SK-N-SH (cell line): ENCODE results near the gene ASPG.

Experiments used
- CTCF ChIP-seq: fragments of 200-600 bp; sonication (generic); IDR thresholded peaks from 2 replicates; pipeline ENCODE4 v1.6.1; 2017; ENCODE audit warnings: antibody characterized with exemption, mild to moderate bottlenecking, moderate library complexity
- IRF3 ChIP-seq: fragments of 150-350 bp; IDR thresholded peaks from 2 replicates; pipeline ENCODE4 v1.6.1; 2016; ENCODE audit warnings: mild to moderate bottlenecking, low read depth, low read length
- RAD21 ChIP-seq: IDR thresholded peaks from 2 replicates; pipeline ENCODE4 v1.6.1; 2012; ENCODE audit warnings: mild to moderate bottlenecking, low read length
- TF ChIP-seq, protein P1 (sequence below): fragments of 150-350 bp; IDR thresholded peaks from 2 replicates; pipeline ENCODE4 v1.6.1; 2017; ENCODE audit warnings: antibody characterized with exemption, low read length, low read depth, borderline replicate concordance

GRCh38 chr14:104138098-104138717 lies 52.7 kb downstream of the ASPG start, which contains the start of gene KIF26A:
- no peak for TF ChIP-seq CTCF
- TF ChIP-seq, protein P1, sequence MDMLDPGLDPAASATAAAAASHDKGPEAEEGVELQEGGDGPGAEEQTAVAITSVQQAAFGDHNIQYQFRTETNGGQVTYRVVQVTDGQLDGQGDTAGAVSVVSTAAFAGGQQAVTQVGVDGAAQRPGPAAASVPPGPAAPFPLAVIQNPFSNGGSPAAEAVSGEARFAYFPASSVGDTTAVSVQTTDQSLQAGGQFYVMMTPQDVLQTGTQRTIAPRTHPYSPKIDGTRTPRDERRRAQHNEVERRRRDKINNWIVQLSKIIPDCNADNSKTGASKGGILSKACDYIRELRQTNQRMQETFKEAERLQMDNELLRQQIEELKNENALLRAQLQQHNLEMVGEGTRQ, result no peak
- TF ChIP-seq IRF3, result no peak
- no peak for TF ChIP-seq RAD21
